ENCODE results near the gene NRN1. TPM values are rescaled to one million over a fixed set of nuclear protein-coding genes. Genes with fewer than 3 reads are reported as not detected.

NRN1 gene
- total and polyA plus RNA-seq, 2 donors (not counting 3 experiments of a cell fraction or from before 2014, with no cell fraction given), result 12.8 to 26.2 TPM

DNA sequence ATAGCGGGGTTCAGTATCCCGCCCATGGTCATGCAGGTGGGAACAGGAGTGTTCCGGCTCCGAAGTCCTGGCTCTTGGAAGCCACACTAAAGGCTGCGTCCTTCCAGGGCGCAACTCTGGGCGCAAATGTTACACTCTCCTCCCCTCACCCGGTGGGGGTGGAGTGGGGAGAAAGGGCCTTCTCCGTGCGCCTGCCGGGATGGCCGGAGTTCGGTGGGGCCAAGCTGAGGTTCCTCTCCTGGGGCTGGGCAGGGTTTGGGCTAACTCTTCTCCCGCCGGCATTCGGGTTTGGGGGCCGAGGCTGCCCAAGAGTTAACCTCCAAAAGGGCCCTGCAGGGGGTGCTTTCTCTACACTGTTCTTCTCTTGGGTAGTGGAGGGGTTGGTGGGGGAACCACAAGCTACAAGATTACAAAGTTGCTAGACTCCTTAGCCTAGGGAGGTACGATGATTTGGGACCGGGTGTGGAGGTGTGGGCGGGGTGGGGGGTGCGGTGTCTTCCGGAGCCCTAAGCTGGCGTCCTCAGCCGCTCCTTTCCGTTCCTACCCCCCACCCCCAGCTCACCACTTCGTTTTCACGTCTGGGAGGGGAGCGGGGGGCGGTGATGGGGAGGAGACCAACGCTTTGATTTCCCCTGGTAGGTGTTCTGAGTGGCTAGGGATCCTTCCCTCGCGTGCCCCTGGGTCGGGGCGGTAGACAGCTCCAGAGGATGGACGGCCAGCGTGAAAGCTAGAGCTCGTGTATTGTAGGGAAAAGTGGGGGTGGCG is 12.3 kb downstream of the NRN1 start:
- Histone ChIP-seq H4K20me1 (replicated peaks; ENCODE audit: control insufficient read depth, extremely low read depth, insufficient read depth, low read length) (no peaks in the 10 kb centered on the region), H3K4me2 (ENCODE audit: insufficient read depth, low read length) (no peak overlapping the region), H3K4me3 (replicated peaks in 1 of 3; ENCODE audit: insufficient read depth in 1 of 3, low read depth in 1 of 3, low read length in 3 of 3) (no peak overlapping the region), H3K4me1 (ENCODE audit: control insufficient read depth, extremely low read depth, insufficient read depth, low read length) (peaks cover 9% of the 10 kb centered on the region), H3K79me2 (ENCODE audit: control insufficient read depth, insufficient read depth, low read length) (no peaks in the 10 kb centered on the region), H3K36me3 (ENCODE audit: control insufficient read depth in 2 of 2, extremely low read depth in 1 of 2, insufficient read depth in 2 of 2, low read length in 2 of 2) (no peaks in the 10 kb centered on the region), H3K27me3 (ENCODE audit: control insufficient read depth in 2 of 2, insufficient read depth in 2 of 2, low read length in 2 of 2) (peaks cover 34 to 60% of the 10 kb centered on the region in 2 experiments), H2AFZ (ENCODE audit: low read depth, low read length) (no peak overlapping the region), H3K27ac (ENCODE audit: insufficient read depth, low read depth, low read length) (no peak overlapping the region), H3K9me3 (replicated peaks; ENCODE audit: control insufficient read depth, insufficient read depth, low read length) (no peaks in the 10 kb centered on the region), H3K9ac (replicated peaks; ENCODE audit: extremely low read depth, insufficient read depth, low read length) (no peak overlapping the region), H3K9me1 (replicated peaks; ENCODE audit: control insufficient read depth, extremely low read depth, insufficient read depth, low read length) (no peaks in the 10 kb centered on the region)
- DNase-seq (ENCODE audit: low read depth, low spot score) (no peak), FAIRE-seq (no peak)
- TF ChIP-seq POLR2AphosphoS5 (IDR thresholded peaks at IDR 0.05; ENCODE audit: insufficient read depth, low read depth, low read length), result no peak
- TF ChIP-seq, protein P1, sequence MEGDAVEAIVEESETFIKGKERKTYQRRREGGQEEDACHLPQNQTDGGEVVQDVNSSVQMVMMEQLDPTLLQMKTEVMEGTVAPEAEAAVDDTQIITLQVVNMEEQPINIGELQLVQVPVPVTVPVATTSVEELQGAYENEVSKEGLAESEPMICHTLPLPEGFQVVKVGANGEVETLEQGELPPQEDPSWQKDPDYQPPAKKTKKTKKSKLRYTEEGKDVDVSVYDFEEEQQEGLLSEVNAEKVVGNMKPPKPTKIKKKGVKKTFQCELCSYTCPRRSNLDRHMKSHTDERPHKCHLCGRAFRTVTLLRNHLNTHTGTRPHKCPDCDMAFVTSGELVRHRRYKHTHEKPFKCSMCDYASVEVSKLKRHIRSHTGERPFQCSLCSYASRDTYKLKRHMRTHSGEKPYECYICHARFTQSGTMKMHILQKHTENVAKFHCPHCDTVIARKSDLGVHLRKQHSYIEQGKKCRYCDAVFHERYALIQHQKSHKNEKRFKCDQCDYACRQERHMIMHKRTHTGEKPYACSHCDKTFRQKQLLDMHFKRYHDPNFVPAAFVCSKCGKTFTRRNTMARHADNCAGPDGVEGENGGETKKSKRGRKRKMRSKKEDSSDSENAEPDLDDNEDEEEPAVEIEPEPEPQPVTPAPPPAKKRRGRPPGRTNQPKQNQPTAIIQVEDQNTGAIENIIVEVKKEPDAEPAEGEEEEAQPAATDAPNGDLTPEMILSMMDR (IDR thresholded peaks at IDR 0.05; ENCODE audit: extremely low read depth in 1 of 2, insufficient read depth in 1 of 2, low read depth in 1 of 2, low read length in 2 of 2), result no peak
- TF ChIP-seq MYC (IDR thresholded peaks at IDR 0.05; ENCODE audit: low read depth, low read length), result no peak
- TF ChIP-seq FOS (IDR thresholded peaks at IDR 0.05; ENCODE audit: borderline replicate concordance, insufficient read depth, low read length), result no peak
- TF ChIP-seq POLR2A (IDR thresholded peaks at IDR 0.05; ENCODE audit: low read depth, low read length), result no peak
- TF ChIP-seq JUN (IDR thresholded peaks at IDR 0.05; ENCODE audit: borderline replicate concordance, insufficient read depth, insufficient read length, low read depth), result no peak
- no peak for TF ChIP-seq EZH2 (IDR thresholded peaks at IDR 0.05; ENCODE audit: borderline replicate concordance, low read depth, low read length, severe bottlenecking)
- no peak for TF ChIP-seq GATA2 (IDR thresholded peaks at IDR 0.05; ENCODE audit: insufficient read depth, insufficient read length, low read depth, low read length)
- TF ChIP-seq, protein P2, sequence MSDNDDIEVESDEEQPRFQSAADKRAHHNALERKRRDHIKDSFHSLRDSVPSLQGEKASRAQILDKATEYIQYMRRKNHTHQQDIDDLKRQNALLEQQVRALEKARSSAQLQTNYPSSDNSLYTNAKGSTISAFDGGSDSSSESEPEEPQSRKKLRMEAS (IDR thresholded peaks at IDR 0.05; ENCODE audit: insufficient read depth, insufficient read length), result no peak
- BruUV-seq (replicated peaks), result no TSS peak
- intact Hi-C loops (cut with micrococcal nuclease) (no loop called here), dilution Hi-C loops (cut with MboI; ENCODE audit: extremely low pct_ligation_motif_present, low sequenced_read_pairs) (no loop called here)
- ChIA-PET POLR2A (no interaction called here), CTCF (interaction anchor here (0.6 to 2.1 kb wide), 6 partner anchors 10 to 890 kb away, joined by 3 to 11 read pairs (median 7); partner anchors contain the start of gene NRN1)

All from endothelial cell of umbilical vein (primary cell).